Measurements from ENCODE around the gene OAF.

The OAF gene

GRCh38 chr11:120235024-120235628, 24.3 kb downstream of the OAF start:
- ChIA-PET POLR2A (no interaction called here), CTCF (interaction anchor here (0.8 to 4.9 kb wide), 5 partner anchors 10 to 68 kb away, joined by 3 to 41 read pairs (median 7); no protein-coding TSS in a partner anchor)
- DNase-seq (ENCODE audit: extremely low spot score) = peak; percentile 81
- TF ChIP-seq SUZ12 (IDR thresholded peaks at IDR 0.05) = no peak
- TF ChIP-seq NFRKB (IDR thresholded peaks at IDR 0.05) = no peak
- TF ChIP-seq CTBP1 (IDR thresholded peaks at IDR 0.05; ENCODE audit: borderline replicate concordance) = no peak
- no peak for TF ChIP-seq ZNF384 (IDR thresholded peaks at IDR 0.05)
- no peak for TF ChIP-seq ARNT (IDR thresholded peaks at IDR 0.05)
- TF ChIP-seq SP1 (IDR thresholded peaks at IDR 0.05) = no peak

- DNase-seq (ENCODE audit: extremely low spot score) = no peak
- POLR2A ChIA-PET = interaction anchor here (0.6 kb wide), 1 partner anchor 64 kb away, joined by 3 read pairs; no protein-coding TSS in a partner anchor
- TF ChIP-seq ELF4 (IDR thresholded peaks at IDR 0.05) = peak; percentile 64
- no peak for TF ChIP-seq LEF1 (IDR thresholded peaks at IDR 0.05; ENCODE audit: borderline replicate concordance)
- TF ChIP-seq ARNT (IDR thresholded peaks at IDR 0.05) = 0 out of 2 replicates have a peak, but pooled peaks have one; percentile 25
- CTCF ChIA-PET = interaction anchor here (0.6 to 4.9 kb wide), 10 partner anchors 11 to 448 kb away, joined by 3 to 41 read pairs (median 5); no protein-coding TSS in a partner anchor
Observed at GRCh38 chr11:120236169-120237107, 25.6 kb downstream of the OAF start.

- no peak for DNase-seq (ENCODE audit: extremely low spot score)
- POLR2A ChIA-PET = no interaction called here
- TF ChIP-seq FOXK2 (IDR thresholded peaks at IDR 0.05) (no peak), SP1 (IDR thresholded peaks at IDR 0.05) (no peak), ZNF384 (IDR thresholded peaks at IDR 0.05) (no peak)
- CTCF ChIA-PET = interaction anchor here (1.0 kb wide), 1 partner anchor 61 kb away, joined by 5 read pairs; no protein-coding TSS in a partner anchor
Observed at GRCh38 chr11:120238968-120239620, 28.3 kb downstream of the OAF start.

- ChIA-PET POLR2A (no interaction called here), CTCF (interaction anchor here (1.0 kb wide), 1 partner anchor 60 kb away, joined by 5 read pairs; no protein-coding TSS in a partner anchor)
- TF ChIP-seq ELF4 (IDR thresholded peaks at IDR 0.05) (no peak), TARDBP (IDR thresholded peaks at IDR 0.05) (no peak), SP1 (IDR thresholded peaks at IDR 0.05) (no peak), FOXM1 (IDR thresholded peaks at IDR 0.05; ENCODE audit: borderline replicate concordance) (no peak), SUZ12 (IDR thresholded peaks at IDR 0.05) (no peak), HDGF (IDR thresholded peaks at IDR 0.05; ENCODE audit: borderline replicate concordance) (no peak), L3MBTL2 (conservative IDR thresholded peaks at IDR 0.05) (no peak), FOXK2 (IDR thresholded peaks at IDR 0.05) (no peak), NFRKB (IDR thresholded peaks at IDR 0.05) (no peak)
- peak; percentile 45 for DNase-seq (ENCODE audit: extremely low spot score)
Observed at GRCh38 chr11:120239713-120240640, 29.1 kb downstream of the OAF start, which contains the start of gene POU2F3. Gene POU2F3, plus strand, starts transcription at chr11:120240140. Its CDS starts 204 bp downstream, at chr11:120240344.

- no peak for DNase-seq (ENCODE audit: extremely low spot score)
- POLR2A ChIA-PET = no interaction called here
- CTCF ChIA-PET = no interaction called here
- TF ChIP-seq TARDBP (IDR thresholded peaks at IDR 0.05) (no peak), FOXM1 (IDR thresholded peaks at IDR 0.05; ENCODE audit: borderline replicate concordance) (no peak)
Observed at GRCh38 chr11:120240866-120241265, 30.0 kb downstream of the OAF start.

GRCh38 chr11:120241277-120241676, 30.4 kb downstream of the OAF start:
- TF ChIP-seq FOXM1 (IDR thresholded peaks at IDR 0.05; ENCODE audit: borderline replicate concordance) (no peak), LEF1 (IDR thresholded peaks at IDR 0.05; ENCODE audit: borderline replicate concordance) (no peak)
- POLR2A ChIA-PET = no interaction called here
- CTCF ChIA-PET = no interaction called here
- no peak for DNase-seq (ENCODE audit: extremely low spot score)

GRCh38 chr11:120243221-120243620, 32.4 kb downstream of the OAF start:
- CTCF ChIA-PET = interaction anchor here (0.6 to 1.3 kb wide), 4 partner anchors 12 to 60 kb away, joined by 3 to 7 read pairs (median 3); no protein-coding TSS in a partner anchor
- DNase-seq (ENCODE audit: extremely low spot score) = no peak
- TF ChIP-seq CTBP1 (IDR thresholded peaks at IDR 0.05; ENCODE audit: borderline replicate concordance) = no peak
- TF ChIP-seq FOXA1 (IDR thresholded peaks at IDR 0.05) = no peak
- no peak for TF ChIP-seq FOXK2 (IDR thresholded peaks at IDR 0.05)
- no peak for TF ChIP-seq SP1 (IDR thresholded peaks at IDR 0.05)
- TF ChIP-seq NFRKB (IDR thresholded peaks at IDR 0.05) = no peak
- TF ChIP-seq FOXM1 (IDR thresholded peaks at IDR 0.05; ENCODE audit: borderline replicate concordance) = no peak
- no peak for TF ChIP-seq ELF4 (IDR thresholded peaks at IDR 0.05)
- TF ChIP-seq PKNOX1 (IDR thresholded peaks at IDR 0.05) = no peak
- no peak for TF ChIP-seq HDGF (IDR thresholded peaks at IDR 0.05; ENCODE audit: borderline replicate concordance)
- no peak for TF ChIP-seq TARDBP (IDR thresholded peaks at IDR 0.05)
- POLR2A ChIA-PET = no interaction called here
